OCI-LY1 (cell line): ENCODE data around the gene FAM221B.

Experiments
- H2AFZ ChIP-seq: fragments of 200-600 bp; sonication (generic), shearing (Covaris generic); 2 replicates; pipeline ENCODE4 v1.6.0; 2014; ENCODE audit warnings: antibody characterized with exemption, mild to moderate bottlenecking, low read length
- H3F3A ChIP-seq: fragments of 200-600 bp; sonication (generic), shearing (Covaris generic); 2 replicates; pipeline ENCODE4 v1.6.0; 2014; ENCODE audit warnings: mild to moderate bottlenecking, antibody characterized with exemption, low read length, moderate library complexity; ENCODE audit not compliant: insufficient read depth
- H3K27ac ChIP-seq: fragments of 200-600 bp; sonication (generic); 2 replicates; pipeline ENCODE4 v1.5.1; 2014; ENCODE audit warnings: low read length, mixed run types, mild to moderate bottlenecking, low read depth; ENCODE audit not compliant: poor library complexity, severe bottlenecking
- H3K27me3 ChIP-seq: fragments of 200-600 bp; sonication (generic); 2 replicates; pipeline ENCODE4 v1.6.0; 2014; ENCODE audit warnings: antibody characterized with exemption, mild to moderate bottlenecking, low read length, moderate library complexity; ENCODE audit not compliant: insufficient read depth
- H3K36me3 ChIP-seq: fragments of 200-600 bp; sonication (generic); 2 replicates; pipeline ENCODE4 v1.6.1; 2014; ENCODE audit warnings: mild to moderate bottlenecking, antibody characterized with exemption, low read length, moderate library complexity, mixed read lengths; ENCODE audit not compliant: insufficient read depth
- H3K4me1 ChIP-seq: fragments of 200-600 bp; sonication (generic); 2 replicates; pipeline ENCODE4 v1.5.1; 2014; ENCODE audit warnings: mild to moderate bottlenecking, low read length, moderate library complexity; ENCODE audit not compliant: insufficient read depth, severe bottlenecking
- H3K4me2 ChIP-seq: fragments of 200-600 bp; sonication (generic), shearing (Covaris generic); 2 replicates; pipeline ENCODE4 v1.6.1; 2014; ENCODE audit warnings: low read length
- H3K4me3 ChIP-seq: fragments of 200-600 bp; sonication (generic); 2 replicates; pipeline ENCODE4 v1.5.1; 2014; ENCODE audit warnings: low read length, low read depth, mild to moderate bottlenecking, mixed read lengths; ENCODE audit not compliant: poor library complexity, severe bottlenecking
- H3K79me2 ChIP-seq: fragments of 200-600 bp; shearing (Covaris generic); 2 replicates; pipeline ENCODE4 v1.6.1; 2016; ENCODE audit warnings: mixed run types, low read length, mixed read lengths; ENCODE audit not compliant: insufficient read depth
- H3K9ac ChIP-seq: fragments of 200-600 bp; sonication (generic), shearing (Covaris generic); 2 replicates; pipeline ENCODE4 v1.6.1; 2014; ENCODE audit warnings: mild to moderate bottlenecking, low read length, mixed read lengths
- H3K9me2 ChIP-seq: fragments of 200-600 bp; sonication (generic), shearing (Covaris generic); 2 replicates; pipeline ENCODE4 v1.6.1; 2014; ENCODE audit warnings: low read depth, mild to moderate bottlenecking, low read length, mixed read lengths
- H3K9me3 ChIP-seq: fragments of 200-600 bp; shearing (Covaris generic); 2 replicates; pipeline ENCODE4 v1.6.1; 2014; ENCODE audit warnings: low read length, mixed read lengths
- H4K20me1 ChIP-seq: fragments of 200-600 bp; sonication (generic), shearing (Covaris generic); 2 replicates; pipeline ENCODE4 v1.6.0; 2016; ENCODE audit warnings: mild to moderate bottlenecking, low read length; ENCODE audit not compliant: insufficient read depth
- EZH2 ChIP-seq: fragments of 200-600 bp; sonication (generic), shearing (Covaris generic); IDR thresholded peaks from 2 replicates; pipeline ENCODE4 v1.8.0; 2017; ENCODE audit warnings: borderline replicate concordance, mixed run types, mild to moderate bottlenecking, antibody characterized with exemption, low read length, moderate library complexity, mixed read lengths
- TF ChIP-seq, protein P1 (sequence below): fragments of 200-600 bp; sonication (generic), shearing (Covaris generic); IDR thresholded peaks from 2 replicates; pipeline ENCODE4 v1.5.1; 2017; ENCODE audit warnings: mild to moderate bottlenecking, antibody characterized with exemption, low read length, moderate library complexity, mixed read lengths

FAM221B gene

DNA sequence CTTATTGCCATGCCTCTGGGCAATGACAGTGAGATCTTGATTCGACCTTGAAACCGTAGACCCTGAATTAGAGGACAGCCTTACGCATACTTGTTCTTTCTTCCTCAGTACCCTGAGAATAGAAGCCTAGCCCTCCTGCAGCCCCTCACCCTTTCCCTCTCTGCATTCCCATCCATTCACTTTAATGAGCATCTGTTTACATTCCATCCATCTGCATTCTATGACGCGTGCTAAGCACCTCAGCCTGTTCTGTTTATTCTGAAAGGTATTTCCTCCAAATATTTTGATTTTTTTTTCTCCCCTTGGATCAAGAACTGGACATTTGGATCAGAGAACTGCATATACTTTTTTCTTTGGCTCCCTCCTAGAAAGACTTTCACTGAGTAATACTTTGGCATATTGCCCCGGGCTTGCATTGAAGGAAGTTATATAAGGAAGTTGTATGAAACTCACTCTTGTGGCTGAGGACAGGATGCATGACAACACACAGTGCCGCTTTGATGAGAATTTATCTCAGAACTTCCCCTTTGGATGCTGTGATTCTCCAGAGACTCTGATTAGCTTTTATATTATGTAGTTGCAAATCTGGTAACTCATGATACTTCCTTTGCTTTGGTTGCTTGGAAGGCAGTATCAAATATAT, 16.2 kb upstream of the FAM221B start:
- no peak for TF ChIP-seq EZH2
- TF ChIP-seq, protein P1, sequence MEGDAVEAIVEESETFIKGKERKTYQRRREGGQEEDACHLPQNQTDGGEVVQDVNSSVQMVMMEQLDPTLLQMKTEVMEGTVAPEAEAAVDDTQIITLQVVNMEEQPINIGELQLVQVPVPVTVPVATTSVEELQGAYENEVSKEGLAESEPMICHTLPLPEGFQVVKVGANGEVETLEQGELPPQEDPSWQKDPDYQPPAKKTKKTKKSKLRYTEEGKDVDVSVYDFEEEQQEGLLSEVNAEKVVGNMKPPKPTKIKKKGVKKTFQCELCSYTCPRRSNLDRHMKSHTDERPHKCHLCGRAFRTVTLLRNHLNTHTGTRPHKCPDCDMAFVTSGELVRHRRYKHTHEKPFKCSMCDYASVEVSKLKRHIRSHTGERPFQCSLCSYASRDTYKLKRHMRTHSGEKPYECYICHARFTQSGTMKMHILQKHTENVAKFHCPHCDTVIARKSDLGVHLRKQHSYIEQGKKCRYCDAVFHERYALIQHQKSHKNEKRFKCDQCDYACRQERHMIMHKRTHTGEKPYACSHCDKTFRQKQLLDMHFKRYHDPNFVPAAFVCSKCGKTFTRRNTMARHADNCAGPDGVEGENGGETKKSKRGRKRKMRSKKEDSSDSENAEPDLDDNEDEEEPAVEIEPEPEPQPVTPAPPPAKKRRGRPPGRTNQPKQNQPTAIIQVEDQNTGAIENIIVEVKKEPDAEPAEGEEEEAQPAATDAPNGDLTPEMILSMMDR, result no peak
- Histone ChIP-seq H3K27ac (no peak overlapping the region), H4K20me1 (no peaks in the 10 kb centered on the region), H2AFZ (no peak overlapping the region), H3K79me2 (no peaks in the 10 kb centered on the region), H3K36me3 (no peaks in the 10 kb centered on the region), H3K4me2 (no peak overlapping the region), H3K9me3 (no peaks in the 10 kb centered on the region), H3K9me2 (no peaks in the 10 kb centered on the region), H3K9ac (no peak overlapping the region), H3K27me3 (no peaks in the 10 kb centered on the region), H3K4me3 (no peak overlapping the region), H3F3A (no peaks in the 10 kb centered on the region), H3K4me1 (no peaks in the 10 kb centered on the region)

GRCh38 chr9:35842795-35843194, 14.3 kb upstream of the FAM221B start:
- TF ChIP-seq EZH2, result no peak
- TF ChIP-seq, protein P1, result no peak

GRCh38 chr9:35842020-35842745, 13.7 kb upstream of the FAM221B start:
- H3K27ac ChIP-seq, result no peak overlapping the region
- no peaks in the 10 kb centered on the region for H3K9me3 ChIP-seq
- no peaks in the 10 kb centered on the region for H3K36me3 ChIP-seq
- no peaks in the 10 kb centered on the region for H3K4me1 ChIP-seq
- H3K9me2 ChIP-seq, result no peaks in the 10 kb centered on the region
- no peaks in the 10 kb centered on the region for H3K27me3 ChIP-seq
- no peaks in the 10 kb centered on the region for H3K79me2 ChIP-seq
- H3K9ac ChIP-seq, result no peak overlapping the region
- no peak overlapping the region for H2AFZ ChIP-seq
- H4K20me1 ChIP-seq, result no peaks in the 10 kb centered on the region
- H3F3A ChIP-seq, result no peaks in the 10 kb centered on the region
- H3K4me3 ChIP-seq, result no peak overlapping the region
- H3K4me2 ChIP-seq, result no peak overlapping the region
- TF ChIP-seq EZH2, result no peak
- TF ChIP-seq, protein P1, result no peak

More at GRCh38 chr9:35842795-35843194, 14.3 kb upstream of the FAM221B start:
- Histone ChIP-seq H3F3A (no peaks in the 10 kb centered on the region), H3K9me2 (no peaks in the 10 kb centered on the region), H3K27ac (no peak overlapping the region), H3K9me3 (no peaks in the 10 kb centered on the region), H3K27me3 (no peaks in the 10 kb centered on the region), H3K4me2 (no peak overlapping the region), H3K79me2 (no peaks in the 10 kb centered on the region), H2AFZ (no peak overlapping the region), H3K4me3 (no peak overlapping the region), H3K36me3 (no peaks in the 10 kb centered on the region), H3K9ac (no peak overlapping the region), H3K4me1 (no peaks in the 10 kb centered on the region), H4K20me1 (no peaks in the 10 kb centered on the region)
